ENCODE results near the gene VPS13D.

Gene VPS13D

GRCh38 chr1:12230549-12231275, 882 bp downstream of the VPS13D start:
- in situ Hi-C loops (cut with MboI; ENCODE audit: low sequenced_read_pairs, unreplicated experiment) = no loop called here
- no peak for TF ChIP-seq CTCF (IDR thresholded peaks at IDR 0.05; ENCODE audit: borderline replicate concordance, control extremely low read depth, extremely low read depth, insufficient read depth, missing control alignments)
- DNase-seq (ENCODE audit: low spot score) = peak; percentile 56

GRCh38 chr1:12231276-12231595, 1.4 kb downstream of the VPS13D start:
- in situ Hi-C loops (cut with MboI; ENCODE audit: low sequenced_read_pairs, unreplicated experiment) = no loop called here
- DNase-seq (ENCODE audit: low spot score) = no peak
- TF ChIP-seq CTCF (IDR thresholded peaks at IDR 0.05; ENCODE audit: borderline replicate concordance, control extremely low read depth, extremely low read depth, insufficient read depth, missing control alignments) = no peak

GRCh38 chr1:12232221-12232620, 2.4 kb downstream of the VPS13D start:
- in situ Hi-C loops (cut with MboI; ENCODE audit: low sequenced_read_pairs, unreplicated experiment) = no loop called here
- TF ChIP-seq CTCF (IDR thresholded peaks at IDR 0.05; ENCODE audit: borderline replicate concordance, control extremely low read depth, extremely low read depth, insufficient read depth, missing control alignments) = no peak
- DNase-seq (ENCODE audit: low spot score) = no peak

GRCh38 chr1:12244078-12244477, 14.2 kb downstream of the VPS13D start:
- TF ChIP-seq CTCF (IDR thresholded peaks at IDR 0.05; ENCODE audit: borderline replicate concordance, control extremely low read depth, extremely low read depth, insufficient read depth, missing control alignments) = peak; percentile 26
- DNase-seq (ENCODE audit: low spot score) = peak; percentile 32
- in situ Hi-C loops (cut with MboI; ENCODE audit: low sequenced_read_pairs, unreplicated experiment) = no loop called here

GRCh38 chr1:12244585-12244984, 14.8 kb downstream of the VPS13D start:
- TF ChIP-seq CTCF (IDR thresholded peaks at IDR 0.05; ENCODE audit: borderline replicate concordance, control extremely low read depth, extremely low read depth, insufficient read depth, missing control alignments) = no peak
- no peak for DNase-seq (ENCODE audit: low spot score)
- in situ Hi-C loops (cut with MboI; ENCODE audit: low sequenced_read_pairs, unreplicated experiment) = no loop called here

- in situ Hi-C loops (cut with MboI; ENCODE audit: low sequenced_read_pairs, unreplicated experiment) = no loop called here
- TF ChIP-seq CTCF (IDR thresholded peaks at IDR 0.05; ENCODE audit: borderline replicate concordance, control extremely low read depth, extremely low read depth, insufficient read depth, missing control alignments) = no peak
- no peak for DNase-seq (ENCODE audit: low spot score)
These were observed 15.3 kb downstream of the VPS13D start for GRCh38 chr1:12245116-12245515.

Data from GM13976 (cell line).